ENCODE results near the gene MEIOSIN.

DNA sequence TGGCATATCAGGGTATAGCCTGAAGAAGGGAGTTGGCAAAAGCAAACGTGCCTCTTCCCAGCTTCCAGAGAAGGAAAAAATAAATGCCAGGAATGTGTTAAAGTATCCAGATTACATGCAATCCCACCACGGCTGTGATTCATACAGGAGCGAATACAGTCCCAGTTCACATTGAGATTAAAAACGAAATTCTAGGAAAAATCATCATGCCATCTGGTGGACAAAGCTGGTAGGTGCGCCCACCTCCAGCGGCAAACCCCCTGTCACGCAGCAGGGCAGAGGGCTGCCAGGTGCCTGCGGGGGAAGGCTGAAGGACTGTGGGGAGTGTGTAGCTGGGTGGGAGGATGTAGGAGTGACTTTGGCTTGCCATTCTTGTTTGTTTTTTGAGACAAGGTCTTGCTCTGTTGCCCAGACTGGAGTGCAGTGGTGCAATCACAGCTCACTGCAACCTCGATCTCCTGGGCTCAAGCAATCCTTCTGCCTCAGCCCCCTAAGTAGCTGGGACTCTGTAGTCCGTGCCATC lies 65.8 kb downstream of the MEIOSIN start:
- no peak for TF ChIP-seq POLR2A (IDR thresholded peaks at IDR 0.05; ENCODE audit: low read length)
- TF ChIP-seq GATA1 (IDR thresholded peaks at IDR 0.05; ENCODE audit: low read depth, low read length) = no peak
